IPS-11a (cell line): ENCODE results near the gene CWC27.
"Not testable (repeated sequence)": the region's sequence is repeated elsewhere in the genome, so short reads cannot be mapped to it uniquely, and the experiment has no call there.

Experiments
- H3K4me3 ChIP-seq: one replicate; pipeline ENCODE4 v1.5.1; 2013; ENCODE audit warnings: low read depth, low read length, control low read depth

Gene CWC27

GRCh38 chr5:64907399-64907798 is 138.7 kb downstream of the CWC27 start:
- H3K4me3 ChIP-seq: not testable (repeated sequence)

DNA sequence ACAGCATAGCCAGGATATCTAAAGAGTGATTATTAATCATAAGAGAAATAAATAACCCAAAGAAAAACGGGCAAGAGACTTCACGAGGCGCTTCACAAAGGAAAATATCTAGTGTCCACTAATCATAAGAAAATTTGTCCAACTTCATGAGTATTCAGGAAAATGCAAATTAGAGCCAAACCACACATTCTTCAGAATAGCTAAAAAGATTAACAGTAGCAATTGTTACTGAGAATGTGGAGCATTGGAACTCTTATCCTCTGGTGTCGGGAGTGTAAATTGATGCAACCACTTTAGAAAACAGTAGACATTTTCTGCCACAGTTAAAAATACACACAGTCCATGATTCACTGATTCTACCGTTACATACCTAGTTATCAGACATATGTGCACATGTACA is 145.7 kb downstream of the CWC27 start:
- H3K4me3 ChIP-seq: no peak overlapping the region

DNA sequence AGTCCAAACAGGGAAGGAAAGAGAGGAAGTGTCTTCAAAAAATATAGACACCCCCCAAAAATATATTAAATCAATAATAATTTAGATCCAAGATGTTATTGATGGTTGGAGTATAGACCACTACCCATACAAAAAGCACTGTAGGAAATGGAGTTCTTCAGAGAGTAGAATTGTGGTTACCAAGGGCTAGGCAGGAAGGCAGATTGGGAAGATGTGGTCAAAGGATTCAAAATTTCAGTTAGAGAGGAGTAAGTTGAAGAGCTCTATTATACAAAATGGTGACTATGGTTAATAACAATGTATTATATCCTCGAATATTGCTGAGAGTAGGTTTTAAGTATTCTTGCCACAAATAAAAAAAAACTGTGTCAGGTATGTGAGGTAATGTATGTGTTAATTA is 149.4 kb downstream of the CWC27 start:
- H3K4me3 ChIP-seq: no peak overlapping the region

- no peak overlapping the region for H3K4me3 ChIP-seq
These were observed 152.7 kb downstream of the CWC27 start for GRCh38 chr5:64921386-64921785.

DNA sequence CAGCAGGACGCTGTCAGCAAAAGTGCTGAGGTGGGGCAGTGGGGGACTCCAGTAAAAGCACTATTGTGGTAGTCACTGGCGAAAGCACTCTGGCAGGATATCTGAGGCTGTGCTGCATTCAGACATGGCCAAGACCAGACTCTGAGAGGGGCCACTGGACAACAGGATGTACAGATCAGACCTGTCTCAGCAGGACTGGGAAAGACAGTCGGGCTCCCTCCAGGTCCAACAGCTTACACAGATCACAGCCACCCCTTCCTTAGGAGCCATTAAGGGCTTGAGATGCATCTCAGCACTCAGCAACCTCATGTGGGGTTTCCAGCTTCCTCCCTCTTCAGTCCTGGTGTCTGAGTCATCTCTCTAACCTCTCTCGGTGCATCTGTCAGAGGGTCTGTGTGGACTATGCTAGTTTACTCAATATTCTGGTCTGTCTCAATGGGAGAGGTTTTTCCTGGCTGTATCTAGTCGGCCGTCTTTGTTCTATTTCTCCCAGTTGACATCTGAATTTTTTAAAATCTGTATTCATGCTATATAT is 154.5 kb downstream of the CWC27 start:
- H3K4me3 ChIP-seq: no peak overlapping the region

DNA sequence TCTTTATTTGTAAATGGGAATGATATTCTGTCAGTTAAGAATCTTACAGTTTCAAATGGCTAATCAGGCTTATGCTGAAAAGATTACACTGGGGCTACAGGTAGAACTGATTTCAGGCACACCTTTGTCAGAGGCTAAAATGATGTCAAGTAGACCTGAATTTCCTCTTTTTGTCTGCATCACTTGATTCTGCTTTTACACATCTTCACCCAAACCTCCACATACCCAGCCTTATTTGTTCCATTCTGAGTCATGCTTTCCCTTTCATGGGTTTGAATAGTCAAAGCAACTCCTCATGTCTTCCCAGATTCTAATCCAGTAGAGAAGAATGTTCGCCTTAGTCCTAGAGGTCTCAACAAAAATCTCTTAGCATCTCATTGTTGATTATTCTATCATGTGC is 156.4 kb downstream of the CWC27 start:
- no peak overlapping the region for H3K4me3 ChIP-seq

- H3K4me3 ChIP-seq: no peak overlapping the region
These were observed 161.1 kb downstream of the CWC27 start for GRCh38 chr5:64929833-64930232.

- H3K4me3 ChIP-seq: no peak overlapping the region
These were observed 162.1 kb downstream of the CWC27 start for GRCh38 chr5:64930672-64931318.

DNA sequence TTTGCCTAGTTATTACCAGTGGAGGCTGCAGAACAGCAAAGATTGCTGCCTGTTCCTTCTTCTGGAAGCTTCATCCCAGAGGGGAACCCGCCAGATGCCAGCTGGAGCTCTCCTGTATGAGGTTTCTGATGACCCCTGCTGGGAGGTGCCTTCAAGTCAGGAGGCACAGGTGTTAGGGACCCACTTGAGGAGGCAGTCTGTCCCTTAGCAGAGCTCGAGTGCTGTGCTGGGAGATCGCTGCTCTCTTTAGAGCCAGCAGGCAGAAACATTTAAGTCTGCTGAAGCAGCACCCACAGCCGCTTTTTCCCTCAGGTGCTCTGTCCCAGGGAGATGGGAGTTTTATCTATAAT is 170.7 kb downstream of the CWC27 start:
- H3K4me3 ChIP-seq: not testable (repeated sequence)

- H3K4me3 ChIP-seq: no peak overlapping the region
These were observed 171.2 kb downstream of the CWC27 start for GRCh38 chr5:64939772-64940510.

DNA sequence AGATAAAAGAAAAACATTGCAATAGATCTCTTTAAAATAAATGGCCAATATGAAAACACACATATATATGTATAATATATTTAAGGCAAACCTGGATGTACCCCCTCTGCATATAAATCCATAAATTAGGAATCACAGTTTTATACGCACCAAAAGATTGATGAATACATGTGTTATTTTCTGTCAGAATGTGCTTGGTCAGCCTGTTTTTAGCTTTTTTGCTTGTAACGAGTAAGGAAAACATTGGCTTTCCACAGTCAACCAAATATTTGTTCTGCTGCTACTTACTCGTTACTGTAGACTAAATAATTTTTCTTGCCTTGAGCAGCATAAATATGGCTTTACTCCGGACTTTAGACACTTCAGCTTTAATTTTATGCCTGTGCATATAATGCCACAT is 173.7 kb downstream of the CWC27 start:
- H3K4me3 ChIP-seq: no peak overlapping the region

GRCh38 chr5:64944868-64945267 is 176.1 kb downstream of the CWC27 start:
- no peak overlapping the region for H3K4me3 ChIP-seq

GRCh38 chr5:64947031-64947430 is 178.3 kb downstream of the CWC27 start:
- H3K4me3 ChIP-seq: no peak overlapping the region

DNA sequence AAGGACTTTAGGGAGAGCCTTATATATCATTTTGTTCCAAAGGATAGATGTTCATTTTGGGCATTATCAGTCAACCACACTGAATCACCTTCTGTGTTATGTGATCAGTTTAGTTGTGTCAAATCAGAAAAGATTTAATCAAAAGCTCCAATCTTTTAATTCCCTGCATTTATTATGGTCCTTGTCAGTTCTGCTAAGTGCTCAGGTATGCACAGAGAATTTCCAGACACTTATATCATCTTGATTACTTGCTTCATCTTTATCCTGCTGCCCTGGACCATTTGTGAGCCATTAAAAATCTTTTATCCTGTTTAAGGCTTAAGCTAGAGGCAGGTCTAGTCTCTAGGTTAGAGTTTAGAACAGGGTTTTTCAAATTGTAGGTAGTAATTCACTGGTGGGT is 179.1 kb downstream of the CWC27 start:
- no peak overlapping the region for H3K4me3 ChIP-seq

GRCh38 chr5:64949331-64949730 is 180.6 kb downstream of the CWC27 start:
- no peak overlapping the region for H3K4me3 ChIP-seq

- no peak overlapping the region for H3K4me3 ChIP-seq
These were observed 184.4 kb downstream of the CWC27 start for GRCh38 chr5:64952951-64953673.

DNA sequence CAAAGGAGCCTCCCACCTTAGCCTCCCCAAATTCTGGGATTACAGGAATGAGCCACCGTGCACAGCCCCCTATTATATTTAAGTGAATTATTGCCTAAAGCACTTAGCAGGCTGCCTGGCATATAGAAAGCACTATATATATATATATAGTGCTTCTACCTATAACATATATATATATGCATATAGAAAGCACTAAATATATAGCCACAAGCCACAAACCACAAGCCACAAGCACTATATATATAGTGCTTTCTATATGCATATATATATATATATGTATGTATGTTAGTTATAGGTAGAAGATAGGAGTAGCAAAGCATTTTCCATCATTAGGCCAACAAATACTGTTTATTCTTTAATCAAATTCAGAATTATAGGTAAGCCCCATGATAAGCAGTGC is 185.8 kb downstream of the CWC27 start:
- no peak overlapping the region for H3K4me3 ChIP-seq

DNA sequence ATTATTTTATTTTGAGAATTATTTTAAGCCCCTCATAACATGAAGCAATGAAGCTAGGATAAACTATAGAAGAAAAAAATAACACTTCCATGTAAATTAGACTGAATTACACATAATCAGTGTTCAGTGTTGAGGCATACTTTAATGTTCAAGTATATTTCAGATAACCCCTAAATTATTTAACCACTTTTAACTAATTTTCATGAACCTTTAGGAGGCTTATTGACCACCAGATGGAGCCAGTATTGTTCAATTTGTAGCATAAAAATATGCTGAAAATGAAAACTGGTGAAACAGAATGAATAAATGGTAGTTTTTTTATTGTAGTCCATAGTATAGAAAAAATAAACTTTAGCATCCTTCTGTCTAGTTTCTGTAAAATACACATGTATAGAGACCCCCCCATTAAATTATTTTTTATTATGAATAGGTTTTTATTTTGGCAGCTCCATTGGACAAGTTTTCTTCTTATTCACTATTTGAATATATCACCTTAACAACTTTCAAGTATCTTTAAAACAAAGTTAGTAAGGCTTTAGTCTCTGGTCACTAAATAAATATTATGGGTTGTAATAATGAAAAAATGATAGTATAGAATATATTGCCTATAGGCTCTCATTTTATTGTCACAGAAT is 190.1 kb downstream of the CWC27 start:
- H3K4me3 ChIP-seq: no peak overlapping the region

DNA sequence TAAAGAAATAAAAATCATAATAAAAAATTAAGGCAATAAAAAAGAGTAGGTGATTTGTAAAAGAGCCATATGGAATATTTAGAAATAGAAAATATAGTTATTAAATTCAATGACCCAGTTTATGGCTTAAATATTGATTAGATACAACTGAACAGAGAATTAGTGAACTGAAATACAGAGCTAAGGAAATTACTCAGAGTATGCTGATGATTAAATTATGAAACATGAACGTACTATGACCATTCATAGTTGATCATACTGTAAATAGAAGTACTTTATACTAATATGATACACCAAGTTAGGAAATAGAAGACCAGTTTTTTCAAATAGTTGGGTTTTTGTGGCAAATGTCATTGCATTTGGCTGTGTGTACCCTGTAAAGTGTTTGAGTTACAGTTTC is 194.5 kb downstream of the CWC27 start:
- no peak overlapping the region for H3K4me3 ChIP-seq

DNA sequence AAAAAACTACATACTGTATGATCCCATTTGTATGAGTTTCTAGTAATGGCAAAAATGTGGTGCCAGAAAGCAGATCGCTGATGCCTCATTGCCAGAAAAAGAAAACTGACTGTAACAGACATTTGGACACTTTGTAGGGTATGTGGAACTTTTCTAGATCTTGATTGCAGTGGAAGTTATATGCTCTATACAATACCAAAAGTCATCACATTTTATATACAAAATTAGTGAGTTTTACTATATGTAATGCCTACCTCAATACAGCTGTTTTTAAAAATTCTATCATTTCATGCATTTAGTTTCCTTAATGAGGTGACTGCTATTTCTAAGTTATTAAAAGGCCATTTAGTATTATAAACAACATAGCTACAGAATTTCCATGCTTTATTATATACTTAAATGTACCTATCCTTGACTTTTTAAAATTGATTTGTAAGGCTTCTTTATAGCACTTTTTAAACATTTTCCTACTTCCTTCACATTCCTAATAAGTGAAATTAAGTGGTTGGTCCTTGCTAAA is 199.9 kb downstream of the CWC27 start:
- H3K4me3 ChIP-seq: no peak overlapping the region

GRCh38 chr5:64969578-64969977 is 200.8 kb downstream of the CWC27 start:
- no peak overlapping the region for H3K4me3 ChIP-seq
